ENCODE data around the gene TENT4A. TPM values are rescaled to one million over a fixed set of nuclear protein-coding genes. Genes with fewer than 3 reads are reported as not detected.

Gene TENT4A
- total and polyA plus RNA-seq, 2 of the 4 experiments (the other 2 are of a cell fraction) = 5.9 to 17.2 TPM

- no peaks in the 10 kb centered on the region for H3K79me1 ChIP-seq (ENCODE audit: low read depth in 1 of 2, low read length in 2 of 2)
- no peaks in the 10 kb centered on the region for H3K4me1 ChIP-seq (ENCODE audit: control insufficient read depth, insufficient read depth, low read length)
- H2AFZ ChIP-seq (replicated peaks; ENCODE audit: low read length, poor library complexity) = no peak overlapping the region
- H3K9me3 ChIP-seq (ENCODE audit: control insufficient read depth, insufficient read depth, low read length) = no peaks in the 10 kb centered on the region
- H2BK15ac ChIP-seq (ENCODE audit: low read depth, low read length) = no peak overlapping the region
- no peak overlapping the region for H3K27ac ChIP-seq (ENCODE audit: insufficient read depth, low read length)
- no peak overlapping the region for H3K23ac ChIP-seq (ENCODE audit: low read depth, low read length)
- no TSS peak for BruUV-seq (replicated peaks)
- H3K4me2 ChIP-seq (ENCODE audit: low read depth, low read length) = no peak overlapping the region
- H3K4ac ChIP-seq (ENCODE audit: low read depth, low read length) = no peak overlapping the region
- intact Hi-C loops (cut with micrococcal nuclease) (no loop called here), in situ Hi-C loops (cut with MboI; ENCODE audit: low sequenced_read_pairs) (no loop called here), dilution Hi-C loops (cut with HindIII; ENCODE audit: low sequenced_read_pairs, unreplicated experiment) (no loop called here)
- no peak overlapping the region for H4K5ac ChIP-seq (ENCODE audit: low read depth, low read length)
- H2BK120ac ChIP-seq (ENCODE audit: low read depth, low read length) = no peak overlapping the region
- ChIA-PET CTCF (no interaction called here), POLR2A (ENCODE audit: unreplicated experiment) (no interaction called here)
- H3K9me1 ChIP-seq (ENCODE audit: insufficient read depth, low read length) = no peaks in the 10 kb centered on the region; the same call in 1 of the 2 replicates
- H3K36me3 ChIP-seq (ENCODE audit: control insufficient read depth, insufficient read depth, low read length) = peaks cover 13% of the 10 kb centered on the region
- H4K20me1 ChIP-seq (ENCODE audit: insufficient read depth, low read length) = no peaks in the 10 kb centered on the region
- H3K14ac ChIP-seq (replicated peaks; ENCODE audit: low read depth, low read length) = no peak overlapping the region
- ATAC-seq (ENCODE audit: low read depth) = no peak
- no peak for TF ChIP-seq CEBPB (IDR thresholded peaks at IDR 0.05; ENCODE audit: low read depth, low read length)
- no peak for TF ChIP-seq CHD1 (IDR thresholded peaks at IDR 0.05; ENCODE audit: low read depth, low read length)
- TF ChIP-seq CTCF (conservative IDR thresholded peaks at IDR 0.05; ENCODE audit: low read depth, low read length) = no peak
- no peak for TF ChIP-seq MAZ (IDR thresholded peaks at IDR 0.05; ENCODE audit: borderline replicate concordance, low read depth, low read length)
- no peak overlapping the region for H3K18ac ChIP-seq (ENCODE audit: low read depth, low read length)
- no peak overlapping the region for H3K4me3 ChIP-seq (ENCODE audit: insufficient read depth, low read depth, low read length)
- H2BK20ac ChIP-seq (ENCODE audit: low read depth, low read length) = no peak overlapping the region
- H2BK5ac ChIP-seq (ENCODE audit: low read depth, low read length, poor library complexity, severe bottlenecking) = no peak overlapping the region
- H2AK9ac ChIP-seq (replicated peaks; ENCODE audit: low read depth, low read length, poor library complexity) = no peak overlapping the region
- no peak overlapping the region for H4K8ac ChIP-seq (ENCODE audit: low read depth in 2 of 2, low read length in 2 of 2)
- H2AK5ac ChIP-seq (ENCODE audit: low read depth, low read length) = no peak overlapping the region
- no peak for DNase-seq
- H3K9ac ChIP-seq (ENCODE audit: low read depth, low read length) = no peak overlapping the region
- H3K56ac ChIP-seq (ENCODE audit: extremely low read depth, insufficient read depth, low read length) = no peak overlapping the region
- 94% methylated on average over 11 of the region's 15 CpGs; no CpG with 5 or more reads in 1 of the 2 experiments for WGBS, 2 experiments (ENCODE audit: extremely low coverage in 2 of 2, insufficient read length in 1 of 2)
- no peaks in the 10 kb centered on the region for H3K27me3 ChIP-seq (ENCODE audit: control insufficient read depth, insufficient read depth, low read length)
- H4K91ac ChIP-seq (ENCODE audit: insufficient read depth, low read depth, low read length) = no peak overlapping the region
Measured at GRCh38 chr5:6666762-6667161, 46.5 kb upstream of the TENT4A start.
